Mammary epithelial cell (primary cell): ENCODE results near the gene RBMS2.

Source experiments
- EZH2 ChIP-seq: IDR thresholded peaks from 2 replicates; pipeline ENCODE4 v1.6.1; 2012; ENCODE audit warnings: low read length, inconsistent platforms, borderline replicate concordance
- TF ChIP-seq, protein P1 (sequence below), 2 donors: IDR thresholded peaks in 1 of 2; conservative IDR thresholded peaks in 1 of 2; 2 replicates each; pipeline ENCODE4 v1.5.1; 2011 to 2012; ENCODE audit warnings: inconsistent platforms in 2 of 2, low read length in 2 of 2, mild to moderate bottlenecking in 2 of 2, control low read depth in 1 of 2, low read depth in 1 of 2; ENCODE audit not compliant: insufficient read depth in 1 of 2; ENCODE audit errors: extremely low read depth in 1 of 2

GRCh38 chr12:56591961-56592360 lies 70.3 kb downstream of the RBMS2 start:
- no peak for TF ChIP-seq EZH2
- TF ChIP-seq, protein P1, sequence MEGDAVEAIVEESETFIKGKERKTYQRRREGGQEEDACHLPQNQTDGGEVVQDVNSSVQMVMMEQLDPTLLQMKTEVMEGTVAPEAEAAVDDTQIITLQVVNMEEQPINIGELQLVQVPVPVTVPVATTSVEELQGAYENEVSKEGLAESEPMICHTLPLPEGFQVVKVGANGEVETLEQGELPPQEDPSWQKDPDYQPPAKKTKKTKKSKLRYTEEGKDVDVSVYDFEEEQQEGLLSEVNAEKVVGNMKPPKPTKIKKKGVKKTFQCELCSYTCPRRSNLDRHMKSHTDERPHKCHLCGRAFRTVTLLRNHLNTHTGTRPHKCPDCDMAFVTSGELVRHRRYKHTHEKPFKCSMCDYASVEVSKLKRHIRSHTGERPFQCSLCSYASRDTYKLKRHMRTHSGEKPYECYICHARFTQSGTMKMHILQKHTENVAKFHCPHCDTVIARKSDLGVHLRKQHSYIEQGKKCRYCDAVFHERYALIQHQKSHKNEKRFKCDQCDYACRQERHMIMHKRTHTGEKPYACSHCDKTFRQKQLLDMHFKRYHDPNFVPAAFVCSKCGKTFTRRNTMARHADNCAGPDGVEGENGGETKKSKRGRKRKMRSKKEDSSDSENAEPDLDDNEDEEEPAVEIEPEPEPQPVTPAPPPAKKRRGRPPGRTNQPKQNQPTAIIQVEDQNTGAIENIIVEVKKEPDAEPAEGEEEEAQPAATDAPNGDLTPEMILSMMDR (conservative IDR thresholded peaks at IDR 0.05 in 1 of 2, IDR thresholded peaks at IDR 0.05 in 1 of 2; ENCODE audit: extremely low read depth in 1 of 2, insufficient read depth in 1 of 2, low read depth in 1 of 2, low read length in 2 of 2) = no peak
